Measurements from ENCODE around the gene PRKCSH.
A peak's percentile ranks its signal among the peaks of the same experiment; 100 is the strongest.

Gene PRKCSH

DNA sequence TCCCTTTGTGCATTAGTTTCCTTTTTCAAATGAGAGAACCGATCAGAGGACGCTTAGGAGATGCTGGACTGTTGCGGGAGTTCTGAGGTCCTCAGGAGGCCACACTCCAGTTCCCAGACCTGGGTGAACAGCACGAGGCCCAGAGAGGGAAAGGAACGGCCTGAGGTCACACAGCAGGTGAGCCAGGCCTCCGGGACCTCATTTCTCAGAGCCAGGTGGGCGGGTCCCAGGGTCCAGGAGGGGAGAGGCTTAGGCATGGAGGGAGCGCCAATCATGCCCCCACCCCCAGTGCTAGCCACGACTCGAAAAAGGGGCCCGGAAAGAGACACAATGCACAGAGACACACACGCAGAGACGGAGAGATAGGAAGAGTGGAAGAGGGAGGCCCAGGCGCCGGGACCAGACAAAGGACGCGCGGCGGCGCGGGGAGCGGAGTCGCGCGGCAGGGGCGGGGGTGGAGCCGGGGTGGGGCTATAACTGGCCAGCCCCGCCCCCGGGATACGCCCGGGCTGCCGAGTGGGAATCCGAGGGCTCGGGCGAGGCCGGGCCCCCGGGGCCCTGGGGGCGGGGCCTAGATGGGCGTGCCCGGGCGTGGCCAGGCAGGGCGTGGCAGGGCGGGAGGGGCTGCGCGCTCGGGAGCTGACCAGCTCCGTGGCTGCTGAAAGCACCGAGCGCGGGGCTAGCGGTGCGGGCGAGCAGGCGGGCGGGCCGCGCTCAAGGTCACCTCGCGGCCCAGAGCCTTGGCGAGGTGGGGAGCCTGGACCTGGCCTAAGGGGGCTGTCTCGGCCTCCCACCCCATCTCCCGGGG is 43.9 kb downstream of the PRKCSH start:
- DNase-seq: no peak

DNA sequence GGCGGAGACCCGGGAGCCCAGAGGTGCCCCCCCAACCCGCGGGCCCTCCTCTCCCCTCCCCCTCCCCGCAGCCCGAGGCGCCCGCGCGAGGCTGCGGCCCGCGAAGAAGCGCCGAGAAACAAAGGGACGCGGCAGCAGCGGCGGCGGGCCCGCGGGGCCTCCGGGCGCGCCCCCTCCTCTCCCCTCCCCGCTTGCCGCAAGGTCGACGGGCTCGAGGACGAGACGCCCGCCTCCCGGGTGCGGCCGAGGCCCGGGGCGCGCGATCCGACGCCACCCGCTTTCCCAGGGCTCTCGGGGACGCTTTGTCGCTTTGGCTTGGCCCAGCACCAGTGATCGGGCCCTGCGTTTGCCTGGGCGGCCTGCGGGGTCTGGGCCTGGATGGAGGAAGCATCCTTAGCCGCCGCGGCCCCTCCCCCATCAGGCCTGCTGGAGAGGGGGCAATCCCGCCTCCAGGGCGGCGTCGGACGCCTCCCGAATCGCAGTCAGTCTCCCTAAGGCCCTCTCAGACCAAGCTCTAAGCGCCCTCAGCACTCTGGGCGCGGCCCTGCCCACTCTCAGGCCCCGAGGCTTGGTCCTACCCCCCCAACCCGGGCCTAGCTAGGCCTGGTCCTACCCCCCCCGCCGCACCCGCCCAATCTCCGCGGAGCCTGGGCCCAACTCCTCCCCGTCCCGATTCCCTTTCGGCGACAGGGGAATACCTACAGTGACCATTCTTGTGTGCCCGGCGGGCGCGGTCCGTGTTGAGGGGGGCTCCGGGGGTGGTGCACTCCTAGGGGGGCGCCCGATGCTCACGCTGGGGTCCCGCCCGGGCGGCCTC is 44.7 kb downstream of the PRKCSH start:
- no peak for DNase-seq

DNA sequence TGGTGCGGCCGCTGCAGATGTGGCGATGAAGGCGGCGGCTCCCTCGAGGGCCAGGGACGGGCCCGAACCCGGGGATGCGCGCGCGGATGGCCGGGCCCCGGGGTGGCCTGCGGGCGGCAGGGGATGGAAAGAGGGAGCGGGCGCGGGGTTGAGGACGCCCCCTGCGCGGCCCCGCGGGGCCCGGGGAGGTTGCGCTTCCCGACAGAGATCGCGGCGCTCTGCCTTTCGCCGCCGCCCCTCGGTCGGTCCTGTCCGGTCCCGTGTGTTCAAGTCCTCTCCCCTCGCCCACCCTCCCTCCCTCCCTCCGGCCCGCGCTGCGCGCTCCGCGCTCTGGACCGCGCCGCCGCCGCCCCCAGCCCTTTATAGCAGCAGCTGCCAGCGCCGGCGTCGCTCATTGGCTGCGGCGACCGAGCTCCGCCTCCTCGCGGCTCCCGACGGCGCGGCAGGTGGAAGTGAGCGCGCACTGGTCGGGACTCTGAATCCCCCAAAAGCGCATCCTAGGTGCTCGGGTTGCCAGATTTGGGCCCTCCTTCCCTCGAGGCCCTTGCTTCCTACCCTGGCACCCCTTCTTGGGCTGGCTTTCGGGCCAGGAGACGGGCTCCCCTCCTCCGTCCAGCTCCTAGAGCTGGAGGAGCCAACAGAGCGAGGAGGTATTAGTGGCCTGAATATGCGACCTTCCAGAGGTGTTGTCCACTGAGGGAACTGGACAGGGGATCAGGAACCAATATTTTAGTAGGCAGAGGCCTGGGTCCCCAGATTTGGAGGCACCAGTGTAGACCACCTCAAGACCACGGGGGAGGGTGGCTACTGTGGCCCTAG is 45.5 kb downstream of the PRKCSH start, which contains the start of gene ELAVL3:
Gene ELAVL3 (minus strand): TSS at position 332 of the 819 bp plus-strand sequence. CDS start 438 bp downstream, outside the sequence.
- no peak for DNase-seq

DNA sequence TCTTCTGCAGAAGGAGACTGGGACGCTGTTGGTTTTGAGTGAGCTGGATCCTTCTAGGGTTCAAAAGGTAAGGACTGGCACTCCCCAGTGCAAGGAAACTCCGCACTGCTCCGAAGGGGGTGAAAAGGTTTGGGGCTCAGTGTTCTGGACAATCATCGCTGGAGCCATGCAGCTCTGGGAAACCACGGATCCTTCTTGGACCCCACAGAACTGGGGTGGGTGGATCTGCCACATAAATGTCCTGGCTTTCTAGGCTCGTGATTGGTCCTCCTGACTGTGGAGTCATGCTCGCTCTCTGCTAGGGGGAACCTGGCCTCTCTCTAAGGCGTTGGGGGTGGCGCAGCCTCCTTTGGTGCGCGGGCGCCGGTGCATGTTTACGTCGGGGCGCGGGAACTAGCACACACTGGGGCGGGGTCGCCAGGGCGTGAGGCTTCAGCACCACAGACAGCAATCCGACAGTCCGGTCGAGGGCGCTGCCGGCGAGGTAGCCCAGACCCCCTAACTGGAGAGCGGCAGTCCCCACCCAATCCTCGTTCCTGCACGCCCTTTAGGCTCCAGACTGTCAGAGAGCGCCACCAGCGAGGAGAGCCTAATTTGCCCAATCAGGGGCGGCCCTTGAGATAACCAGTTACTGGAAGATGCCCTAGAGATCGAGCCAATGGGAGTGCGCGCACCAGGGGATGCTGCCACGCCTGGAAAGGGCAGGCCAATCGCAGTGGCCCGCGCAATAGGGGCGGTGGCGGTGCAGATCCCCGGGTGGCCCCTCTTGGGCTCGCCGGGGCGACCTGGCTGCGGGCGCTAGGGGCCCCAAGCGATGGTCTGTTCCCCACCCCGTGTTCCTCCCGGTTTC is 46.3 kb downstream of the PRKCSH start:
- DNase-seq: peak; percentile 84

DNA sequence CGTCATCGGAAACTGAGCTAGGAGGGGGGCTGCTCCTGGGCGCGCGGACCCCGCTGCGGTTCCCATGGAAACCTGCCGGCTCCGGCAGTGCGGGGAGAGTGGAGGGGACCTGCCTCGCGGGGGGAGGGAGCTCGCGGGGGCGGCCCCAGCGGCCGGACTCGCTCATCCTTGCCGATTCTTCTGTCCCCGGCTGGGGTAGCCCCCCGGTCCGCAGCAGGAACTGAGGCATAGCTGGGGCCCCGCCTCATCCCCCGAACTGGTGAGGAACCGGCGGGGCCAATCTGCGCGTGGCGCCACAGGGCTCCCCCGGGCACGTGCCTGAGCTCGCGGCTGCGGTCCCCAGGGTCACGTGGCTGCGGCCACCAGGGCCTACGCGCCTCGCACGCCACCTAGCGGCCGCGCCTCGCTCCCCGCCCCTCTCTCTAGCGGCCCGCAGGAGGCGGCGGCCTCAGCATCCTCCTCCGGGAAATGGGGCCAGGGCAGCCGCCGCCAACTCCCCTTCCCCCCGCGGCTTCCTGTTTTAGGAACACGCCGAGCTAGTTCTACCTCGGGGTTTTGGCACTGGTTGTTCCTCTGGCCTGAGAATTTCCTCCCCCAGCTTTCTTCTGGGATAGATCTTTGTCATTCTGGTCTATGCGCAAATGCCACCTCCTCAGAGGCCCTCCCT is 47.1 kb downstream of the PRKCSH start:
- DNase-seq: peak; percentile 45

DNA sequence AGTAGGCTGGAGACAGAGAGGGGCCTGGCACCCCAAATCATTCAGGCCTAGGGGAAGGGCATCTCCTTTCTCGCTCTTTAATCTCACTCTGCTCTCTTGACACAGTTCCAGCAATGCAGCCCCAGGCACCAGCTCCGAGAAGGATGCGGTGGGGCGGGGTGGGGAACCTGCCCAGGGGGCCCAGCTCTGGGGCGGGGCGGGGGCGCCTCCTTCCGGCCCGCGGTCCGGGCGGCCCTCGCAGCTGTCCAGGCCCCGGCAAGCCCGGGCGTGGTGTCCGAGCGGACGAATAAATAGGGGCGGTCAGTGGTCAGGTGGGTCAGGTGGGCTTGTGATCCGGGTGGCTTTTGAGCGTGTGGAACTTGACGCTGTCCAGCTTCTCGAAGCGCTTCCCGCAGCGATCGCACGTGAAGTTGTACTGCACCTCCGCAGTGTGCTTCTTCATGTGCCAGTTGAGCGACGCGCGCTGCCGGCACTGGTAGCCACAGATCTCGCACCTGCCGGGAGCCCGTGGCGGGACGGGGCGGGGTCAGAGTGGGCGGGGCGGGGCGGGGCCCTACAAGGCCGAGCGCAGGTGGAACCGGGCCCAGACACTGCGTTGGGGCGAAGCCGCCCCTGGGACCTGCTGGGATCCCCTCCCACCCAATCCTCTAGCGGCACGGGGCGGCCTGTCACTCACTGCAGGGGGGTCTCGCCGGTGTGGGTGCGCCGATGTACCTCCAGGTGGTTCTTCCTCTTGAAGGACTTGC is 48.1 kb downstream of the PRKCSH start:
- DNase-seq: no peak

DNA sequence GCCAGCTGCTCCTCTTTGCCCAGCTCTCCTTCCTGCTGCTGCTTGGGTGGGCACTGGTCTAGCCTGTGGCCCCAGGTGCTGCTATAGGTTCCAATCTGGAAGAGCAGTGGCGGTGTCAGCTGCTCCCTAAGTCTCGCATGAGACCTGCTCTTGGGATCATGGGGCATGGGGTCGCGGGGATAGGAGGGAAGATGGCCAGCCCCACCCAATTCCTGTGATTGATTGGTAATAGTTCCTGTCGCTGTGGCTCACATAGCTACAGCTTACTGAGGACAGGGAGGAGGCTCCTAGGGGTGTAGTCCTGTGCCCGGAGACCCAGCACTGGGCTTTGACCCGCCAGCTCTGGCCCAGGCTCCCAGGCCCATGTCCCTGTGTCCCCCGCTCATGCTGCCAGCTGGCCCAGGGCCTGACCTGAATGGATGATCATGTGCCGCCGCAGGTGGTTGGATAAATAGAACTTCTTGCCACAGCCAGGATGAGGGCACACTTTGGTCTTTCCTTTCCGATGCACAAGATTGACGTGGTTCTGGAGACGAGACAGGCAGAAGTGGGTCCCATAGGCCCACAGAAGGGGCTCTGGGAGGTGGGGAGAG is 49.9 kb downstream of the PRKCSH start:
- DNase-seq: no peak

DNA sequence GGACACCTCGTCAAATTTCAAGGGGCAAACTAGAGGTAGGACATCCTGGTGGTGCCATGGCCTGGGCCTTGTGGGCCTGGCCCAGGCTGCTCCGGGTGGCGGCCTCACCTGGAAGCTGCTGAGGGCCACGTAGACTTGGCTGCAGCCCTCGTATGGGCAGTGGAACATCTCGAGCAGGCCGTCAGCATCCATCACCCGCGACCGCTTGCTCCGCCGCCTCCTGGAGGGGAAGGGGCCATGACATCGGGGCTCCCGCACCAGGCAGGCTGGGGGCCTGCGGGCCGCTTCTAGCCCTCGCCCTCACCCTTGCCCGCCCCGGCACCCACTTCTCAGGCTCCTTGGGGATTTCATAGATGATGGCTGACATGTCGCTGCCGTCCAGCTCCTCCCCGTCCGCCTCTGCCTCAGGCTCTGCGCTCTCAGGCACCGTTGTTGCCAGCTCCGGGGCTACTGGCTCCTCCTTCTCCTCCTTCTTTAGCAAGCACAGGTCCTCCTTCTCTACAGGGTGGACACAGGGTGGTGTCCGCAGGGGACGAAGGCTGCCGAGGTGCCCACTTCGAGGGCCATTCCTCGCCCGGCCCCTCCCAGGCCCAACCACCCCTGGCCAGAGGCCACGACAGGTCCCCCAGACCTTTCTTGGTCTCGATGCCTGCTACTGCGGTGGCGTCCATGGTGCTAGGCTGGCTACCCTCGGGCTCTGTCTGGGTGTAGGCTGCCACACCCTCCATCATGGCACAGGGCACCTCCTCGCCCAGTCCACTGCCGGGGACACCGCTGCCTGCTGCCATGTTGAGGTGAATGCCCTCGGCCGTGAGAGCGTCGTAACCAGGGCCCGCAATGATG is 51.4 kb downstream of the PRKCSH start:
- no peak for DNase-seq

DNA sequence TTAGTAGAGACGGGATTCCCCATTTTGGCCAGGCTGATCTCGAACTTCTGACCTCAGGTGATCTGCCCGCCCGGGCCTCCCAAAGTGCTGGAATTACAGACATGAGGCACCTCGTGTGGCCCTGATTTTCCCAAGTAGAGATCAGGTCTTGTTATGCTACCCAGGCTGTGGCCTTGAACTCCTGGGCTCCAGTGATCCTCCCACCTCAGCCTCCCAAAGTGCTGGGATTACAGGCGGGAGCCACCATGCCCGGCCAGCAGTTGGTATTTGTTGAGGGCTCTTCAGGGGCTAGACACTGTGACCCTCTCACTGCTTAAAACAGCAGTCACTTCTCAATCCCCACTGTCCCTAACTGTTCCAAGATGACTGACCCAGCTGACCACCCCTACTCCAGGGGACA is 53.9 kb downstream of the PRKCSH start:
- no peak for DNase-seq

DNA sequence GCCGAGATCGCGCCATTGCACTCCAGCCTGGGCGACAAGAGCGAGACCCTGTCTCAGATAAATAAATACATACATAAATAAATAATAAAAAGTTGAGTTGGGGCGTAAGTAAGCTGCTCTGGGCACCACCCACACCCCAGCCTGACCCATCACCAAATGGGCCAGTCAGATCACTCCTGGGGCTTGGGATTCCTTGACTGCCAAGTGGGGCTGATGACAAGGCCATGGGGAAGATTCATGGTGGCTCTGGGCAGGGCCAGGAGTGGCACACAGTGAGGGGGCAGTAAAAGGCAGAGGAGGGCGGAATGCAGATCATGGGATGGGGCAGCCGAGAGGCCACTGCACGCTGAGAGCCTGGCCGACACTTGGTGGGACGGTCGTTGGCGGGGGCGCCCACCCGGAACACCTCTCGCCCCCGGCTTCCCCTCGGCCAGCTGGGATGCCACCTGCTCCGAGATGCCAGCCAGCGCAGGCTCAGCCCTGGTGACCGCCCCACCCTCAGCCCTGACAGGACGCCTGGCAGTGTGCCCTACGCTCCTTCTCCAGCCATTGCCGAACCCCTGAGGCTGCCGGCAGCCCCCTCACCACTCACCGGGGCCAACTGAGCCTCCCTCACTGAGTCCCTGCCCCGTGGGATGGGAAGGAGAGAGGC is 59.3 kb downstream of the PRKCSH start:
- DNase-seq: no peak

DNA sequence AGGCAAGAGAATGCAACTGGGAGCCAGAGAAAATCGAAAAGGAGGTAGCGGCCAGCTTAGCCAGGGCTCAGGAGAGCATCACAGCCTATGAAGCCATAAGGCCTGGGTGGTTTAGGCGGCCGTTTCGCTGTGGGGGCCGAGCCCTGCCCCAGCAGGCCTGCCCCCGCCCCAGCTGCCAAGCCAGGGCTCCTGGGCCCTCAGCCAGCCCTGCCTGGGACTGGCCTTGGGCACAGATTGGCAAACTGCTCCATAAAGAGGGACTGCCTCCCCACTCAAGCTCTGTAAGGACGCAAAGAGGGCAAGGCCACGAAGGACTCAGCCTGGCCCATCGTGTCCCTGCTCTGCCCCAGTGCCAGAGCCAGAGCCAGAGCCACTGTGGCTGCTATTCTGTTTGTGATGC is 60.0 kb downstream of the PRKCSH start:
- DNase-seq: no peak

DNA sequence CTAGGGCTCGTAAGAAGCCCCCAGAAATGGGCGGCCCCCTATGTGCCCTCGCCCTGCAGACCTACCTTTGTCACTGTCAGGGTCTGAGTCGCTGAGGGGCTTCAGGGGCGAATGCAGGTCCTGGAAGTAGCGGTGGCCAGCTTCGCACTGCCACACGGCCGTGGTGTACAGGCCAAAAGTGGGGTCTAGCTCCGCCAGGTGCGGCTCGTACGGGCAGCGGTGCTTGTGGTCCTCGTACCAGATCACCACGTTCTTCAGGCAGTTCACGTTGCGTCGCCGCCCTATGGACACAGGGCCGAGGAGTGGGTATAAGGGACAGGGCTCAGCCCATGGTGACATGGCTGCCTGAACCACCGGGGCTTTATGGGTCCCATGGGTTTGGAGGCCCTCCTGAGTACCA is 60.5 kb downstream of the PRKCSH start:
- no peak for DNase-seq

DNA sequence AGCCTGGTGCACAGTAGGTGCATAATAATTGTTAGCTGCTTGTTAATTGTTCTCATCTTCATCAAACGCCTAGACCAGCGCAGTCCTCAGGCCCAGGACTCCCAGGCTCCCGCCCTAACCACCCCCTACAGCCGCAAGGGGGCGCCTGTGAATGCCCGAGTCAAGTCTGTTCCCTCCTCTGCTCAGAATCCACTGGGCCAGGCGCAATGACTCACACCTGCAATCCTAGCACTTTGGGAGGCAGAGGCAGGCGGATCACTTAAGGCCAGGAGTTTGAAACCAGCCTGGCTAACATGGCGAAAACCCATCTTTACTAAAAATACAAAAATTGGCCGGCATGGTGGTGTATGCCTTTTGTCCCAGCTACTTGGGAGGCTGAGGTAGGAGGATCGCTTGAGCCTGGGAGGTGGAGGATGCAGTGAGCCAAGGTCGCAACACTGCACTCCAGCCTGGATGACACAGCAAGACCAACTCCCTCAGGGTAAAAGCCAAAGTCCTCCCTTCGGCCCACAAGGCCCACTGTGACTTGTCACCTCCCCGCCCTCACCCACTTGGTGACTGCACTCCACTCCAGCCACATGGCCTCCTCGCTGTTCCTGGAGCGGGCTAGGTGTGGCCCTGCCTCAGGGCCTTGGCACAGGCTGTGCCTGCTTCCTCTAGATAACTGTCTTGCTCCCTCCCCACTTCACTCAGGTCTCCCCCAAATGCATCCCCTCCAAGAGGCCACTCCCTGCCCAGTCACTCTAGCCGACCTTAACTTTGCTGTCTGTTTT is 61.1 kb downstream of the PRKCSH start:
- no peak for DNase-seq

DNA sequence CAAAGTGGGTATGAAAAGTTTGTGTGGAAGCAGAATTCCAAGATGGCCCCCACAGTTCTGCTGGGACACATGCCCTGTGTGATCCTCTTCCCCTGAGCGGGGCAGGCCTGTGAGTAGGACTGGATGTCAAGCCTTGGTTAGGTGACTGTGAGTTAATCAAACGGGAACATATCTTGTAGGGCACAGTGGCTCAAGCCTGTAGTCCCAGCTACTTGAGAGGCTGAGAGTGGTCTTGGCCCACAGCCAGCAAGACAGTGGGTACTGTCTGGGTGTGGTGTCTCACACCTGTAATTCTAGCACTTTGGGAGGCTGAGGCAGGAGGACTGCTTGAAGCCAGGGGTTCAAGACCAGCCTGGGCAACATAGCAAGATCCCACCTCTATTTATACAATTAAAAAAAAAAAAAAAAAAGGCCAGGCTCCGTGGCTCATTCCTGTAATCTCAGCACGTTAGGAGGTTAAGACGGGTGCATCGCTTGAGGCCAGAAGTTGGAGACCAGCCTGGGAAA is 63.8 kb downstream of the PRKCSH start:
- no peak for DNase-seq

DNA sequence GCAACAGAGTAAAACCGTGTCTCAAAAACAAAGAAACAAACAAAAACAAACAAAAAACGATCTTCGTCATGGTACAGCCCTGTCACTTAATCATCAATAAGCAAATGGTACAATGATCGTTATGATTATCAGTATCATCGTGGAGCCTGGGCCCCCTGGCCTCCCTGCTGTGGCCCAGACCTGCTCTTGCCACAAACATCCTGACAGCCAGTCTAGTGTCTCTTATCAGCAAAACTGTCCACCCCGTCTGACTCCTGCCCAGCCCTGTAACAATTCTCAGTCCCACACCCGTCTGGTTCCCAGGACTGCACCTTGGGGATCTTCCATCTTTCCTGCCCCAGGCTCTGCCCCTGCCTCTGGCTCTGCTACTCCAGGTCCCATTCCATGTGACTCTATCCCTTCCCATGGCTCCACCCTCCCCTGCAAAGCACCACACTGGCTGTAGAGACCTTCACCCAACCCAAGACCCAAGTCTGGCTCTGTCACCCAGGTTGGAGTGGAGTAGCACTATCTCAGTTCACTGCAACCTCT is 64.5 kb downstream of the PRKCSH start:
- no peak for DNase-seq
